IMR-90 (cell line): Measurements from ENCODE around the gene GRID1. TPM values are rescaled to one million over a fixed set of nuclear protein-coding genes. Genes with fewer than 3 reads are reported as not detected.

Experiments
- ATAC-seq: fragments of 200-7000 bp; cut with Tn5 transposase; 2 replicates; pipeline ENCODE4 v1.9.1; 2020; ENCODE audit warnings: low read depth, mild to moderate bottlenecking, moderate library complexity
- BruUV-seq: library from RNA; stranded (reverse); fragments of 400-500 nt; replicated peaks from 2 replicates; lab custom pipeline; 2021; lab: Mats Ljungman, UMichigan
- CTCF ChIA-PET: fragments of 300-600 bp; formaldehyde crosslinking; extraction: SDS; loops from one replicate; lab custom pipeline; 2021; ENCODE audit warnings: antibody characterized with exemption; lab: Yijun Ruan, JAX
- POLR2A ChIA-PET: fragments of 300-600 bp; sonication (Branson Sonifier 250); formaldehyde crosslinking; loops from one replicate; lab custom pipeline; 2022; ENCODE audit warnings: antibody characterized with exemption; ENCODE audit not compliant: unreplicated experiment; lab: Charles Lee
- DNase-seq: peaks from one replicate; pipeline ENCODE4 v3.0.0; 2013
- H2AFZ ChIP-seq: replicated peaks from 2 replicates; pipeline ENCODE3; 2013; ENCODE audit warnings: low read length, mild to moderate bottlenecking; ENCODE audit not compliant: poor library complexity
- H2AK5ac ChIP-seq: 2 replicates; pipeline ENCODE4 v1.6.1; 2013; ENCODE audit warnings: low read depth, low read length, inconsistent platforms
- H2AK9ac ChIP-seq: replicated peaks from 2 replicates; pipeline ENCODE3; 2013; ENCODE audit warnings: mild to moderate bottlenecking, low read depth, low read length, moderate library complexity; ENCODE audit not compliant: poor library complexity
- H2BK120ac ChIP-seq: 2 replicates; pipeline ENCODE4 v1.6.1; 2013; ENCODE audit warnings: low read depth, low read length, inconsistent platforms
- H2BK15ac ChIP-seq: 3 replicates; pipeline ENCODE4 v1.6.1; 2013; ENCODE audit warnings: low read depth, low read length, inconsistent platforms
- H2BK20ac ChIP-seq: 2 replicates; pipeline ENCODE4 v1.6.1; 2013; ENCODE audit warnings: low read depth, mild to moderate bottlenecking, inconsistent platforms, low read length, moderate library complexity
- H2BK5ac ChIP-seq: 2 replicates; pipeline ENCODE4 v1.6.1; 2013; ENCODE audit warnings: mild to moderate bottlenecking, low read depth, low read length, inconsistent platforms; ENCODE audit not compliant: poor library complexity, severe bottlenecking
- H3K14ac ChIP-seq: replicated peaks from 2 replicates; pipeline ENCODE4 v1.6.1; 2013; ENCODE audit warnings: low read depth, low read length, inconsistent platforms
- H3K18ac ChIP-seq: 2 replicates; pipeline ENCODE4 v1.6.1; 2013; ENCODE audit warnings: low read depth, low read length, control low read depth
- H3K23ac ChIP-seq: 2 replicates; pipeline ENCODE4 v1.6.1; 2013; ENCODE audit warnings: low read depth, low read length, inconsistent platforms
- H3K27ac ChIP-seq: 2 replicates; pipeline ENCODE4 v1.5.1; 2013; ENCODE audit warnings: mild to moderate bottlenecking, control low read depth, low read length; ENCODE audit not compliant: insufficient read depth
- H3K27me3 ChIP-seq: 2 replicates; pipeline ENCODE4 v1.6.1; 2013; ENCODE audit warnings: low read length; ENCODE audit not compliant: control insufficient read depth, insufficient read depth
- H3K36me3 ChIP-seq: 2 replicates; pipeline ENCODE4 v1.6.1; 2013; ENCODE audit warnings: low read length, mixed read lengths; ENCODE audit not compliant: control insufficient read depth, insufficient read depth
- H3K4ac ChIP-seq: 2 replicates; pipeline ENCODE4 v1.6.1; 2013; ENCODE audit warnings: low read depth, low read length, inconsistent platforms
- H3K4me1 ChIP-seq: 2 replicates; pipeline ENCODE4 v1.6.1; 2013; ENCODE audit warnings: low read length, mixed read lengths; ENCODE audit not compliant: control insufficient read depth, insufficient read depth
- H3K4me2 ChIP-seq: 2 replicates; pipeline ENCODE4 v1.6.1; 2013; ENCODE audit warnings: low read depth, mild to moderate bottlenecking, control low read depth, low read length, moderate library complexity
- H3K4me3 ChIP-seq: 2 replicates; pipeline ENCODE4 v1.5.1; 2013; ENCODE audit warnings: low read depth, mild to moderate bottlenecking, control low read depth, low read length, moderate library complexity; ENCODE audit not compliant: insufficient read depth
- H3K56ac ChIP-seq: 2 replicates; pipeline ENCODE4 v1.6.1; 2013; ENCODE audit warnings: low read length, inconsistent platforms; ENCODE audit not compliant: insufficient read depth; ENCODE audit errors: extremely low read depth
- H3K79me1 ChIP-seq, 2 experiments: 2 replicates each; pipeline ENCODE4 v1.6.1; 2013; ENCODE audit warnings: low read length in 2 of 2, inconsistent platforms in 1 of 2, low read depth in 1 of 2
- H3K9ac ChIP-seq: 2 replicates; pipeline ENCODE4 v1.6.1; 2013; ENCODE audit warnings: low read depth, low read length, control low read depth
- H3K9me1 ChIP-seq: 2 replicates; pipeline ENCODE4 v1.6.1; 2013; ENCODE audit warnings: low read length, inconsistent platforms; ENCODE audit not compliant: insufficient read depth
- H3K9me3 ChIP-seq: 2 replicates; pipeline ENCODE4 v1.6.1; 2013; ENCODE audit warnings: low read length; ENCODE audit not compliant: control insufficient read depth, insufficient read depth
- H4K20me1 ChIP-seq: 2 replicates; pipeline ENCODE4 v1.6.1; 2013; ENCODE audit warnings: low read length, inconsistent platforms; ENCODE audit not compliant: insufficient read depth
- H4K5ac ChIP-seq: 2 replicates; pipeline ENCODE4 v1.6.1; 2013; ENCODE audit warnings: mild to moderate bottlenecking, low read depth, low read length, control low read depth
- H4K8ac ChIP-seq, 2 experiments: 2 replicates each; pipeline ENCODE4 v1.6.1; 2013; ENCODE audit warnings: low read depth in 2 of 2, low read length in 2 of 2, control low read depth in 1 of 2, inconsistent platforms in 1 of 2
- H4K91ac ChIP-seq: 2 replicates; pipeline ENCODE4 v1.6.1; 2013; ENCODE audit warnings: low read depth, low read length, inconsistent platforms; ENCODE audit not compliant: insufficient read depth
- CHD1 ChIP-seq: IDR thresholded peaks from 2 replicates; pipeline ENCODE4 v1.6.1; 2012; ENCODE audit warnings: low read depth, low read length, improper control_type of control experiment
- MXI1 ChIP-seq: IDR thresholded peaks from 2 replicates; pipeline ENCODE4 v1.6.1; 2012; ENCODE audit warnings: low read depth, mild to moderate bottlenecking, low read length, moderate library complexity, borderline replicate concordance
- NFE2L2 ChIP-seq: fragments of 150-350 bp; IDR thresholded peaks from 2 replicates; pipeline ENCODE4 v1.6.1; 2016; ENCODE audit warnings: low read depth, mild to moderate bottlenecking, low read length
- RAD21 ChIP-seq: IDR thresholded peaks from 2 replicates; pipeline ENCODE4 v1.6.1; 2012; ENCODE audit warnings: low read length, improper control_type of control experiment
- SMC3 ChIP-seq: fragments of 150-350 bp; IDR thresholded peaks from 2 replicates; pipeline ENCODE4 v1.6.1; 2016; ENCODE audit warnings: low read depth, mild to moderate bottlenecking, antibody characterized with exemption, low read length, moderate library complexity
- WGBS, 2 experiments: methylation state at CpG; one replicate each; pipeline versions ENCODE4 v1.1.5 to v1.1.7; 2013; ENCODE audit warnings: missing lambda C conversion rate in 2 of 2; ENCODE audit not compliant: insufficient read length in 1 of 2; ENCODE audit errors: extremely low coverage in 2 of 2; 5-methylcytosine and 5-hydroxymethylcytosine counted together
- dilution Hi-C: fragments of 300-500 bp; cut with HindIII; formaldehyde crosslinking; loops from one replicate; pipeline ENCODE4 v1.14.3; 2018; ENCODE audit warnings: low sequenced_read_pairs; ENCODE audit not compliant: unreplicated experiment
- in situ Hi-C: fragments of 300-500 bp; cut with MboI; formaldehyde crosslinking; loops from 3 replicates; pipeline ENCODE4 v1.14.3; 2019; ENCODE audit warnings: low sequenced_read_pairs, inconsistent platforms, mixed read lengths
- intact Hi-C: fragments of 100-400 bp; cut with micrococcal nuclease; formaldehyde crosslinking; loops from 2 replicates; pipeline ENCODE4 v1.10.0; 2022
- polyA plus RNA-seq, 3 experiments: library from polyadenylated mRNA; depleted of rRNA; stranded (reverse); fragments of >200 nt; gene quantifications; 2 replicates each; pipeline ENCODE4 v1.2.3, GENCODE V29; 2012; ENCODE audit warnings: low replicate concordance in 1 of 3
- total RNA-seq: library from RNA; depleted of rRNA; stranded (reverse); fragments of >200 nt; gene quantifications from 2 replicates; pipeline ENCODE4 v1.2.3, GENCODE V29; 2012
- TF ChIP-seq, protein P1 (sequence below): conservative IDR thresholded peaks from 2 replicates; pipeline ENCODE4 v1.5.1; 2012; ENCODE audit warnings: mild to moderate bottlenecking, low read depth, low read length, improper control_type of control experiment

GRID1 gene
- total and polyA plus RNA-seq, 2 of the 4 experiments (the other 2 are of a cell fraction): not detected

DNA sequence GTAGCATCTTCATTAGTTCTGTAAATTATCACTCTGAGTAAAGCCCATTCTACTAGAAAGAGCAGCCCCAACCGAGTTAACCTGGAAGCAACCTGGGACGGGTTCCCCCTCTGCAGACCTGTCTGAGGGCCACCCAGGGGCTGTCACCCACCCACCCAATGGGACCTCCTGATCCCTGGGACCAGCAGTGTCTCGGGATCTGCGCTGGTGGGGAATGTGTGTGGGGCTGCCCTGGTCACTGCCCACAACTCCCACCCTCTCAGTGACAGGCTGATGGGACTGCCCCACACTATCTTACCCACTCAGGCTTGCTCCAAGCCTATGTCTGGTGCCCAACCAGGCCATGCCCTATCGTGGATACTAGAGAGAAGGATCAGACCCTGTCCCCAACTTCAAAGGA is 215.0 kb downstream of the GRID1 start:
- Histone ChIP-seq H2BK20ac (no peak overlapping the region), H3K4me3 (no peak overlapping the region), H3K4me2 (no peak overlapping the region), H2BK120ac (no peak overlapping the region), H4K5ac (no peak overlapping the region), H3K14ac (no peak overlapping the region), H3K4me1 (no peaks in the 10 kb centered on the region), H3K9me3 (no peaks in the 10 kb centered on the region), H2BK5ac (no peak overlapping the region), H3K27ac (no peak overlapping the region), H2AK5ac (no peak overlapping the region), H2AK9ac (no peak overlapping the region), H2AFZ (no peak overlapping the region), H3K79me1 (no peaks in the 10 kb centered on the region), H4K91ac (no peak overlapping the region), H3K18ac (no peak overlapping the region), H3K56ac (no peak overlapping the region), H4K8ac (no peak overlapping the region), H2BK15ac (no peak overlapping the region), H3K36me3 (no peaks in the 10 kb centered on the region), H3K9ac (no peak overlapping the region), H4K20me1 (no peaks in the 10 kb centered on the region), H3K27me3 (no peaks in the 10 kb centered on the region), H3K4ac (no peak overlapping the region), H3K23ac (no peak overlapping the region), H3K9me1 (no peaks in the 10 kb centered on the region)
- ATAC-seq (no peak), DNase-seq (no peak)
- ChIA-PET CTCF (no interaction called here), POLR2A (no interaction called here)
- in situ Hi-C loops: no loop called here
- intact Hi-C loops: no loop called here
- dilution Hi-C loops: no loop called here
- no peak for TF ChIP-seq NFE2L2
- TF ChIP-seq CHD1: no peak
- TF ChIP-seq, protein P1, sequence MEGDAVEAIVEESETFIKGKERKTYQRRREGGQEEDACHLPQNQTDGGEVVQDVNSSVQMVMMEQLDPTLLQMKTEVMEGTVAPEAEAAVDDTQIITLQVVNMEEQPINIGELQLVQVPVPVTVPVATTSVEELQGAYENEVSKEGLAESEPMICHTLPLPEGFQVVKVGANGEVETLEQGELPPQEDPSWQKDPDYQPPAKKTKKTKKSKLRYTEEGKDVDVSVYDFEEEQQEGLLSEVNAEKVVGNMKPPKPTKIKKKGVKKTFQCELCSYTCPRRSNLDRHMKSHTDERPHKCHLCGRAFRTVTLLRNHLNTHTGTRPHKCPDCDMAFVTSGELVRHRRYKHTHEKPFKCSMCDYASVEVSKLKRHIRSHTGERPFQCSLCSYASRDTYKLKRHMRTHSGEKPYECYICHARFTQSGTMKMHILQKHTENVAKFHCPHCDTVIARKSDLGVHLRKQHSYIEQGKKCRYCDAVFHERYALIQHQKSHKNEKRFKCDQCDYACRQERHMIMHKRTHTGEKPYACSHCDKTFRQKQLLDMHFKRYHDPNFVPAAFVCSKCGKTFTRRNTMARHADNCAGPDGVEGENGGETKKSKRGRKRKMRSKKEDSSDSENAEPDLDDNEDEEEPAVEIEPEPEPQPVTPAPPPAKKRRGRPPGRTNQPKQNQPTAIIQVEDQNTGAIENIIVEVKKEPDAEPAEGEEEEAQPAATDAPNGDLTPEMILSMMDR: no peak
- no peak for TF ChIP-seq RAD21
- TF ChIP-seq MXI1: no peak
- no peak for TF ChIP-seq SMC3
- WGBS, 2 experiments: no CpG with 5 or more reads among the region's 5 CpGs
- BruUV-seq: no TSS peak
